ENCODE results near the gene WWOX.

Gene WWOX

DNA sequence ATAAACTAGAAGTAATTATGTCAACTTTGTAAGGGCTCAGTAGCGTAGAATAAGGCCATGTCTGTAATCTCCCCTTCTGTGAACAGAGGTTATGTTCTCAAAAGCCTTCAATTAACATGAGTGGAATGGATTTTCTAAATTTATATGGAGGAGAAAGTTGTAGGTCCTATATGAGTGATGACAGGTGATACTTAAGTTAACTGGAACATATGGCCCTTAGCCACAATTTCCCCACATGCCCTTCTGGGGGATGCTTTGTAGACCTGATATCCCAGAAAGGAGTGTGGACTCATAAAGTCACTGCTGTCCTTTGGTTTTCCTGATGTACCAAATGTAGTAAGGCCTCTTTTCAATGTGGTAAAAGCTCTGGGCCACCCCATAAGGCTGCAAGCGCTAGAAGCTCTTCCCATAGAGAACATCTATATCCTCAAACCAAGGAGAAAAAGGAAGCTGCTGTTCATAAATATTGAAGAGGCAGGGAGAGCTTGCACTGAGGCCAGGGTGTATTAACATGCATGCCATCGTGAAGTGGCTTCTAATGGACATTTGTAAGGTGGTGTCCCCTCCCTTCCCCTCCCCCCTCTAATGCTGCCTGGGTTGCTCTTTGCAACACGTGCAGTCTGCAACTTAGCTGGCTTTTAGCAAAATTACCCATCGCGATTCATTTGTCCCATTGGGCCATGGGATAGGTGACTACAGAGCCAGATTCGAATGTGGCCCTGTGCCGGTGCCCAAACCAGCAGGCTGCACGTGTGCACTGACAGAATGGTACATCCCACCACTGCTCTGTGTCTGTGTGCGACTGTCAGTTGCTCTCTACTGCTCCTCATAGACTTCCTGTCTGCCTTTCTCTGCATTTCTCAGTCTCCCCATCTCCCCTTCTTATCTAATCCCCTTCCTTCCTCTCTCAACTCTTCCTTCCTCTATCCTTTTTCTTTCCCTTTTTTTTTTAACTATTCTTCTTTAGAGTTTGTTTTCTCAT is 269.0 kb downstream of the WWOX start:
- DNase-seq: no peak

DNA sequence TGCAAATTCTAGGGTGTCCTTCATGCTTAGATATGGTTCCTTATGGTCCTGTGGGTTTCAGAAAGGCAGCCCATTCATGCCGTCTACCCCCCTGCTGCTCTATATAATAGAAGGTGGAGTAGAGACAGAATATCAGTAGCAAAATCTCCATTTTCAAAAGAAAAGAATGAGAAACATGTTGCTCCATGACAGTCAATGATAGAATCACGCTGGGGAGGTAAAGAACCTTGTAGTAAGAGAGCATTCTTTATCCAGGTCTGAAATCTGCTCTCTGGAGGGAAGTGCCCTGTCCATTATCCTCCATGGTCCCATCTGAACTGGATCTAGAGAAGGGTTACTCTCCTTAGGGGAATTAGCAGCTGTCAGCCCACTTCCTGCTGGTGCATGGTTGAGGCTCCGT is 272.8 kb downstream of the WWOX start:
- DNase-seq: no peak

DNA sequence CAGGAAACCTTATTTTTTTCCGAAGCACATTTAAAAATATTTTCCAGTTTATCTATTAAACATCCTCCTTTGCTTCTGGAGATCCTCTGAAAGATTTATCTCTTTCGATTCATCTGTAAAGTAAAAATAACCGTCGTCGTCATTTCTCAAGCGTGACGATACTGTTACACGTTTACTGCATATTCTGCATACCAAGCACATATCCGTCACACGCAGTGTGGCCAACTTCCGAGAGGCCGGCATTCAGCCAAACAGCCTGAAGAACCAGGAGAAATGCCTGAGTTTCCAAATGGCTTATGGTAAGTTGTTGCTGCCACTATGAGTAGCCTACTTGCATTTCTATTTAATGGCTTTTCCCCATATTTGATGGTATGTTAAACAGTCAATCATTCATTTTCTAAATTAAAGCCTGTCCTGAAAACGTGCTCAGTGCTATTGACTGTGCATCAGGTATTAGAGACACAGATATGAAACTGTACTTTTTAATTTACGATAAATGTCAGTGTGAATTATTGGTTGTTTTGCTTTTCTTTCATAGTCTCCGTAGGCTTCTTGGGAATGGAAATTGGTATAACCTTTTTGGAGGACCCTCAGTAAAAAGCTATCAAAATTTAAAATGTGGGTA is 275.7 kb downstream of the WWOX start:
- DNase-seq: no peak

DNA sequence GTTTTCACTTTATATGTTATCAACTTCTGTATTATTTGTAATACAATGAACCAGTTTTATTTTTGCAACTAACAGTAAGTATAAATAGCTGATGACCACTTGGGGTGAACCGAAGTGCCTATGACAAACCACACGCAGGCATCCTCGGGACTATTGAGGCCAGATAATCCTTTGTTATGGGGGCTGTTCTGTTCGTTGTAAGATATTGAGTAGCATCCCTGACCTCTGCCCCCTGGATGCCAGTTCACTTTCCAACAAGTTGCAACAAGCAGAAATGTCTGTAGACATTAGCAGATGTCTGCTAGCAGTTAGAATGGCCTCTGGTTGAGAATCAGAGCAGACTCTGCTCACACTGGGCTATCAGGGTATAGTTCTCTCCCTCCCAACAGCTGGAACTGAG is 277.0 kb downstream of the WWOX start:
- DNase-seq: no peak

DNA sequence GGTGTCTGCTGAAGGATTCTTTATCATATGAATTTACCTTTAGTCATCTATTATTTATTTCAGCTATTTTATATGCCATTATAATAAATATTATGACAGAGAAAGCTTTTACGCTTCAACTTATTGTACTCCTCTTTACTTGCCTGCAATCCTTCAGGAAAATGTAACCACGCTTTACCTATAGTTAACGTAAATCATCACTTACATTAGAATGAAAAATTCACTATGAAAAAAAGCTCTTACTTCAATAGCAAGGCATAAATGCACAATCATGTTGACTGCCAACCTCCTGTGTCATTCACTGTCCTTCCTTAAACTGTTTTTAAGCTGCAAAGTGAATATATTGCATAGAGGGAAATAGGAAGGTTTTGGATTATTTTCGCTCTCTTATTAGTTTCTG is 277.9 kb downstream of the WWOX start:
- no peak for DNase-seq

DNA sequence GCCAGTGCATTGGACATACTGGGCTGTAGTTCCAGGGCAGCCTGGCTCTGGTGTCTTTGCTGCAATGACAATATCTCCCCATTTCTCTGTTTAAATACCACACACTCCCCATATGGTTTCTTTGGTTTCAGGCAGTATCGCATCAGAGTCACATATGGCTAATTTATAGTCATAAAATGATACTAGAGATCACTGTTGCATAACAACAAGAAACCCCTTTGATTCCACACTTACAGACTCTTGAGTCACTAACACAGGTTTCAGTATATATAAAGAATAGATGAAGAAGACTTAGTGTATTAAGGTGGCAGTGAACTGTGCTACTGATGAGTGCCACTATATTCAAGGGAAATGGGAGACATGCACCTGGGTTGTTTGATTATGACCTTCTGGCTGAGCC is 281.6 kb downstream of the WWOX start:
- DNase-seq: no peak

DNA sequence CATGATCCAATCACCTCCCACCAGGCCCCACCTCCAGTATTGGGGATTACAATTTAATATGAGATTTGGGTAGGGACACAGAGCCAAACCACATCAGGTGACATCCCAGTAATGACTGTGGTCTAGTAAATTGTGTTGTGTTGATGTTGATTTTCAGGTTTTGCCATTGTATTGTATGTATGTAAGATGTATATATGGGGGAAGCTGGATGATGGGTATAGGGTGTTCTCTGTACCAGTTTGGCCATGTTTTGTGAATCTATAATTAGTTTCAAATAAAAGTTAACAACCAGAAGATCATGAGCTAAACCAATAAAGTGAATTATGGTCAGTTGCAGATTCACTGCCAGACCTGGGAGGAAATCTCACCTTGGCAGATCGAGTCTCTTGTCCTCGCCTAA is 283.7 kb downstream of the WWOX start:
- no peak for DNase-seq

DNA sequence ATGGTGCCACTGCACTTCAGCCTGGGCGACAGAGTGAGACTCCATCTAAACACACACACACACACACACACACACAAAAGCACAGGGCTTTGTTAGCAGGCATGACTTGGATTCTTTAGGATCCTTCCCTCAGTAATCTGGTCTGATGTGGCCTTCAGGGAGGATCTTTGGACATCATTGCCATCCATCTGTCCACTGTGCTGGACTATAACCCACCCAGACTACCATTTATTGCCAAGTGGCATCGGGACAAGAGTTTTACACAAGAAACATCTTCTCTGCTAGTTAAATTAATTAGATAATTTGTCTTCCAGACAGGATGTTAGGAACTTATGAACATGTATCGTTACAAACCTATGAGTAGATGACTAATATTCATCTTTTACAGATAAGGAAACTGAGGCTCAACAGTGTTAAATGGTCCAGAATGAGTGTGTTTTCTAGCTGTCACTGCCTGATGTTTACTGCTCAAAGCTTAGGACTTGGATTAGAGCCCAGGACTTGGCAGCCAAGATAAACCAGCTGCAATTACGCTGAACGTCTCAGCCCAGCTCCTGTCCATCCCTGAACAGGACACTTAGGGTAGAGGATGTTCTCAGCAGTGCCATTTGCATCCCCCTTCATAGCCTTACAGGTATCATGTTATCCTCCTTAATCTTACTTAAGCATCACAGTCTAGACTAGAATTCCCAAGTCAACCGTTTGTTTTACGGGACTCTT is 285.8 kb downstream of the WWOX start:
- DNase-seq: no peak

DNA sequence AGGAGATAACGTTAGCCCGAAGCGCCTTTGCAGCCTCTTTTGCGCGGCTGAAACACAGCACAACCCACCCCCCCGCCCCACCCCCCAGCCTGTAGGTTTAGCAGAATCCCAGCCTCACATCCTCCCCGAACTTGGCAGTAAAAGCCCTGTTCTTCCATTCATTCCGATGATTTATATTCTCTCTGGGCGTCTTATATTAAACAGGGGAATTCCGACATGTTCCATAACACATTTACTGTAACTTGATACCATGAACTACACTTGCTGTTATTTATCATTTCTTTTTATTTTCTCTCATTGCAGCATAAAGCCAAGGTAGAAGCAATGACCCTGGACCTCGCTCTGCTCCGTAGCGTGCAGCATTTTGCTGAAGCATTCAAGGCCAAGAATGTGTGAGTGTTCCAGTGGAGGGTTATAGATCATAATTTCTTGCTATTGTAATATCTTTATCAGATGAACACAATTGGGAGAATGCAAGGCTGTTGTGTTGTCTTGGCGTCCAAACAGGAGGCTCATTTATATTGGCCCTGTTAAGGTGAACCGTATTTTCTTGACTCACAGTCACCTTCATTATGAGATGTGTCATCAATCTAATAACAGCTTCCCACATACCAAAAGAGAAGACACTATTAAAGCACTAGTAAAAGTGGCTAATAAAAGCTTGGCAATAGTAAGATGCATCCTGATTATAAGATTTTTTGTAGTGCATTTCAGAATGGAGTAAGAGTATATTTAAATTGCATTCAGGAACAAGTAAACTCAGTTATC is 287.3 kb downstream of the WWOX start:
- DNase-seq: no peak

DNA sequence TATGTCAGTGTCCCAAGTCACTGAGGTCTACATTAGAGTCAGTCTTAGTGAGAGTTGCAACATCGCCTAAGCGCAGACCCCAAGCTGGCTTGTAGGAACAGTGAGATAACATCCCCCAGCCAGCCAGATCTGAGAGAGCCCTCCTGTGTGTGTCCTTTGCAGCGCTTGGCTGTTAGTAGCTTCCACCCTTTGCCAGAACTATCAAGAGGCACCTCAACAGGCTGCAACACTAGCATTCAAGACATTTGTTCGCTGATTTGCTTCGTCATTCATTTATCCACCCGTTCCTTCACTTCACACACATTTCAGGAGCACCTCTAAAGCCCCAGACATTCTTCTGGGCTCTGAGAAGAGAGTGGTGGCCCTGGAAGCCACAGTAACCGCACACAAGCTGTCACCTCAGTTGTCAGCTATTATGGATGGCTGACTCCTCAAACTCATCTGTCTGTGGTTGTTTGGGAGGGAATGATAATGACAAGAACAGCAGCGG is 289.6 kb downstream of the WWOX start:
- no peak for DNase-seq

DNA sequence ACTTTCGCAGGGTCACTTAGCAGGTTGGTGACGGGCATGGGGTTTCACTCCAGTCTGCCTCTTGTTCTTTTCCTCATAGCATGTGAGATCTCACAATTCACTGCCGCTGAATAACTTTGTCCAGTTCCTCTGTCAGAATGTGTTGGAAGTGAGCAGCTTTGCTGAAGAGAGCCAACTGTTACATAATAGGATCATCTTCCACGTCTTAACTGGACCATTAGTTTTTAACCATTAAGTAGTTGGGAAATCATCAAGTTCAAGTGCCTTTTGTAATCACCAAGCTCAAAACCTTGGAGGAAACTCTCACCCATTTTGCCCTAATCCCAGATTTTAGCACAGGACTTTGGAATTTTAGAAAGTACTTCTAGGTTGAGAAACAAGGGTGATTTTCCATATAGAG is 290.6 kb downstream of the WWOX start:
- DNase-seq: no peak

DNA sequence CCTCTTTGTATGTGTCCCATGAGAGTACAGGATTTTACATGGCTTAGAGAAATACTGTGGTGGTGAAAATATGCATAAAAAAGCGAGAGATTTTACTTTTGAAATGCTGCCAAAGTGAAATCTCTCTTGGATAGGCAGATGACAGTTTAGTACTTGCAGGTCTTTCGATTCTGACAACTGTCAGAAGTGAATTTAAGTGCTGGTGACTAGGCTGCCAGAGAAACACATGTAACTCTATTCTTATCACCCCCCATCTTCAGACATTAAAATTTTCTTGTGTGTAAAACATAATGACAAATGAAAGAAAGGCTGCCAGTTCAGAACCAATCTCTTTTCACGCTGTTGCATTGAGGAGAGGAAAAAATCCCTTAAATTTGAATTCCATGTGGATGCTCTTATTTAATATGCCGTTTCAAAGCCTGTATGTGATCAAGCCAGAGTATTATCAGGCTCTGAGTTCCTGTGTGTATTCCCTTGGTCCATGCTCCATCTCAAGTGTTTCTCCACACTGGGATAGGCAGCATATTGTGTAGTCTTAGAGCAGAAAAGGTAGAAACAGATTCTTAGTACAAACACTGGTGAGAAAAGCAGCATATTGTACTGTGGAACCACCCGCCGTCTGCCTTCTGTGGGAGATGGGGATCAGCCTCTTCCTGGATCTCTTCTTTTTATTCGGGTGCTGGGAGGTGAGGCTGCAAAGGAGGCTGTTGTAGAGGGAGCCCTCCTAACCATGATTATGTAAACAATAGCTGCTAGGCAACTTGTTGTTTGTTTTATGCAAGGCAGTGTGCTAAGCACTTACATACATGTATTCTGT is 291.3 kb downstream of the WWOX start:
- DNase-seq: no peak

DNA sequence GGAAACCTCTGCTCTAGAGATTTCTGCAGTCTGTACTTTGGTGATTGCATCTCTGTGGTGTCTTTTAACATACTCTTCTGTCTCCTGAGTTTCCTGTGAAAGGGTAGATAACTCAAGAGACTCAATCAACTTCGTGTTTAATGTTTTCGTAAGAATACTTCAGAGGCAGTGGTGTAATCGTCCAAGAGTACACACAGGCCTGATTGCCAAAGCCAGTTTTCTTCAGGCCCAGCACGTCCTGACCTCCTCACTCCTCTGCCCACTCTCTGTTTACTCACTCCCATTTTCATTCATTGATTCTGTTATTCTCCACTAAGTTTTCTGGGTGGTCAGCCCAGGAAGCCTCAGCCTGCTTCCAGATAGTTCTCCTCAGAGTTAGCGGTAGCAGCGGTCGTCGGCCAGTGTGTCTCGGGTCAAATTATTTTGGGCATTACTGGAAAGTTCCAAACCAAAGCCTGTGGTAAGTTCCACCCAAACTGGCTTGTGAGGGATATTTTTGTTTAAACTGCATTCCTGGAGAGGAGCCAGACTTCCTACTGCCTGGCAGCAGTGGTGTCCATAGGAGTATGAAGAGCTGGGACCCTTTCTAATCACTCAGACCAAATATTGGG is 293.2 kb downstream of the WWOX start:
- no peak for DNase-seq

DNA sequence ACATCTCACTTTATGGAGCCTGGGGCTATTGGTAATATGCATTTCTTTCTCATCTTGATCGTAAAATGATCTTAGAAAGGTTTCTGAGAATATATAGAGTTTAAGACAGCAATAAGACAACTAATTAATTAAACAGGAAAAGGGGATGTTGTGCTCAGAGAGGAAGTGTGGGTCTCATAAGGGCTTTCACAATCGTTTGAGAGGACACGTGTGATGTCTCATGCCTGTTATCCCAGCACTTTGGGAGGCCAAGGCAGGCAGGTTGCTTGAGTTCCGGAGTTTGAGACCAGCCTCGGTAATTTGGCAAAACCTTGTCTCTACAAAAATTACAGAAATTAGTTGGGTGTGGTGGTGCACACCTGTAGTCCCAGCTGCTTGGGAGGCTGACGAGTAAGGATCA is 295.6 kb downstream of the WWOX start:
- DNase-seq: no peak

DNA sequence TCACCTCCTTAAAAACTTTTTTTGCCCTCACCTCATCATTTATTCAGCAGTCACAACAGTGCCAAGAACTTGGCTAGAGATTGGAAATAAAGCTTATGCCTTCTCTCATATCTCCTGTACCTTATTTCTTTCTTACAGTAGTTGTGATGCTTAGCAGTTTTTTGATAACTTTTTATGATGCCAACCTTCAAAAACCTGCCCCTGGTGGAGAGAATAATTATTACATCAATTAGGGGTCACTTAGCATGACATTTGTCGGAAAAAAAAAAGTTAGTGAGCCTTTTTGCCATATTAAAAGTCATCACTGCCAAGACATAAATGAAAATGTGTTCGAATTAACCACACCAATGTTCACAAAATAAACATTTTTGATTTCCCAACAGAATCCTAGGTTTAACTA is 296.6 kb downstream of the WWOX start:
- DNase-seq: no peak

DNA sequence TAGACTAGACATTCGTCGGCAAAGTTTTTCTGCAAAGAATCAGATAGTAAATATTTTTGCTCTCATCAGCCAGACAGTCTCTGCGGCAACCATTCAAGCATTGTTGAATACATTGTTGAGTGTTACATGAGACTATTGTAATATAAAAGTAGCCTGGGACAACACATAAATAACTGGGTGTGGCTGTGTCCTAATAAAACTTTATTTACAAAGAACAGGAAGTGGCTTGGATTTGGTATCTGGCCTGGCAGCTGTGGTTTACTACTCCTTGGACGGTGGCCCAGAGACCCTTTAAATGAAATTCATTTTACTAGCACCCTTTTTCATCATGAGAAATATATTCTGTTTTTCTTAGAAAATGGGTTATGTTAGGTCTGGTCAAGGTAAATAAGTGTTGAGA is 297.2 kb downstream of the WWOX start:
- DNase-seq: no peak

DNA sequence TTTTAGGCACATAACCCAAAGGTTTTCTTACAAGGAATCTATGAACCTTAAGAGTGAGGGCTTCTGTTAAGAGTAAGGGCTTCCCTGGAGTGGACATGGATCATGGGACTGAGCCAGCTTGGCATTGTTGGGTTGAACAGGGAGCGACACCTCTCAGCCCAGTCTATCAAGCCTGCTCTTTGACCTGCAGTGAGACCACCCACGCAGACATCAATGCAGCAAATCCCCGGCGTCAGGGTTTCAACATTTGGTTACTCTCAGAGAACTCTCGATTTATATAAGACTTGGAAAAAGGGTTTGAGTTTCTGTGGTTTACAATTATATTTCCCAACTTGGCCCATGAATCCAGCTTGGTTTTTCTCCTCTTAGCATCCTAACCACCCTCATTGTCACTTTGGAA is 299.9 kb downstream of the WWOX start:
- no peak for DNase-seq

DNA sequence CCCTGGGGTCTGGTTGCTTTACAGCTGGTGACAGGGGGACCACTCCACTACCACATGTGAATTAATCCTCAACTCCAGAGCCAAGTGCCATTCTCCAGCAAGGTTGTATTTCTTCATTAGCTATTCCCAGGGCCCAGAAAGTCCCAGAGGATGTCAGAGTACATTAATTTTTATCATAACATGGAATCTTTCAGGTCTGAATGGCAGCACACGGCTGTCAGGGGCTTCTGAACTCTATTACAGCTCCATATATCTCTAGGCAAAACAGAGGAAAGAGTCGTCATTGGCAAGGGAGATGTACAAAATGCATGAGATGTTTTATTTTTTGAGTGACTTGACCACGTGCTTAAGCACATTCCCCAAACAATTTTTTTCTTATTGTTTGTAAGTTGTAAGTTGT is 303.4 kb downstream of the WWOX start:
- no peak for DNase-seq

DNA sequence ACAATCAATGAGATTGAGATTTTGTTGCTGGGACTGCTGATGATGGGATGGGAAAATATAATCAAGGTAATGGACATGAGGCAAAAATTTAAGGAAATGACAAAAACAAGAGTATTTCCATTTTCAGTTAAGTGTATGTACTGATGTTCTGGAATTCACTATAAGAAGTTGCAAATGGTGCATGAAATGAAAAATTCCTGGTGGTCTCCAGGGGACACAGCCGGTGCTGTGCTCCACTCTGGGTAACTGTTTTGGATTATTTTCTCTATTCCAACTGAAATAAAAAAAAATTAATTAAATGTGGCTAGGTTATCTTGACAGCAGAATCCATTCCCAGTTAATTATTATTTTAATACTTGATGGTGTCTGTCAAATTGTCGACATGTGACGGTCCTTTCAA is 305.6 kb downstream of the WWOX start:
- DNase-seq: no peak

DNA sequence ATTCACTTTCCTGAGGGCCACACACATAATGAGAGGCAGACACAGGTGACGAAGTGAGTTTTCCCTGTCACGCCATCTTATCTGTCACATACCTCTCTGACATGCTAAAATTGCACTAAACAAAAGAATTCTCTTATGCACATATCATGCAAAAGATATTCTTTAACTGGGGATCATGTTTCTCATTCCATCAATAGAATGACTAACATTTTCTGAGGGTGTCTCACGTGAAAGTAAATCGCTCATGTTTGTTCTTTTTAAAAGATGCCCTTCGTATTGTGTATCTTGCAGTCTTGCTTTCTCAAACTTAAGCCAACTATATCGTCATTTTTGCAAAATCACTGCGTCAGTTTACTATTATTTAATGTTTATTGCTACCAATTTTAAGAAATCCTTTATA is 306.4 kb downstream of the WWOX start:
- no peak for DNase-seq

DNA sequence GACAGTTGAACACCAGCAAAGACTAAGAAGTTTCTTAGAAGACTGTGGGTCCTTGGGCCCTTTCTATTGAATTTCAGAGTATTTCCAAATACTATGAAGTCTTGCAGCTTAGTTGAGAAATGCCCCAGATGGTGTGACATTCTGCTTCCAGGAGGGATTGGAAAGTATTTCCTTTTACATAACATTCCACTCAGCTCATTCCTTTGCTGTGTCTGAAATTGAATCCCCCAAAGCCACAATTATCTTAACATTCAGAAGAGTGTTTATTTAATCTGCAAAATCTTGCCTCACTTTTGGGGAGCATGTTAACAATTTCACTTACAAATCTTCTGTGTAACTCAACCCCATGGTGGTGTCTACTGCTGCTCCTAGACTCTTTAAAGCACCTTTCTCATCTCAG is 307.7 kb downstream of the WWOX start:
- DNase-seq: no peak

DNA sequence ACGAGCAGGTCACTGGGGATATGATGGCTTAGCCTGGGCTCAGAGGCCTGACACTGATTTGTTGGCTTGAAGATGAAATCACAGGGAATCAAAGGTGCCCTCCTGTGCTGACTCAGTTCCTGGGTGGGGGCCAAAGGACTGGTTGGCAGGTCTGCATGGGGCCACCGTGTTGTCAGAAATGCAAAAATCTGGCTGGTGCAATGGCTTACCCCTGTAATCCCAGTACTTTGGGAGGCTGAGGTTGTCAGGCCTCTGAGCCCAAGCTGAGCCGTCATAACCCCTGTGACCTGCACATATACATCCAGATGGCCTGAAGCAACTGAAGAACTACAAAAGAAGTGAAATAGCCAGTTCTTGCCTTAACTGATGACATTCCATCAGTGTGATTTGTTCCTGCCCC is 314.2 kb downstream of the WWOX start:
- DNase-seq: no peak

Measured in NCI-H1436 (cell line).